Glutamatergic neuron (in vitro differentiated cells): ENCODE measurements around the gene CRYGN. TPM values are rescaled to one million over a fixed set of nuclear protein-coding genes. Genes with fewer than 3 reads are reported as not detected.

Experiments
- DNase-seq: peaks from one replicate; pipeline ENCODE4 v3.0.0; 2022
- H3K27ac Mint-ChIP-seq: one replicate; pipeline ENCODE4 v1.8.0; 2020; ENCODE audit warnings: mild to moderate bottlenecking, mixed read lengths, inconsistent platforms; ENCODE audit not compliant: unreplicated experiment
- H3K27me3 Mint-ChIP-seq: one replicate; pipeline ENCODE4 v1.8.0; 2020; ENCODE audit warnings: mild to moderate bottlenecking, moderate library complexity, mixed read lengths, inconsistent platforms; ENCODE audit not compliant: unreplicated experiment
- H3K36me3 Mint-ChIP-seq: one replicate; pipeline ENCODE4 v1.8.0; 2020; ENCODE audit warnings: mild to moderate bottlenecking, mixed read lengths, inconsistent platforms; ENCODE audit not compliant: unreplicated experiment
- H3K4me1 Mint-ChIP-seq: one replicate; pipeline ENCODE4 v1.8.0; 2020; ENCODE audit warnings: mild to moderate bottlenecking, low read depth, mixed read lengths, inconsistent platforms; ENCODE audit not compliant: unreplicated experiment
- H3K4me3 Mint-ChIP-seq: one replicate; pipeline ENCODE4 v1.8.0; 2020; ENCODE audit warnings: mild to moderate bottlenecking, mixed read lengths, inconsistent platforms; ENCODE audit not compliant: unreplicated experiment
- H3K9me3 Mint-ChIP-seq: one replicate; pipeline ENCODE4 v1.8.0; 2020; ENCODE audit warnings: mild to moderate bottlenecking, moderate library complexity, mixed read lengths, inconsistent platforms; ENCODE audit not compliant: unreplicated experiment
- total RNA-seq: library from RNA; stranded (reverse); fragmentation: NEBNext Ultra II Directional; extraction: Animal tissue kit (Norgen Biotek cat#: 25700); gene quantifications from one replicate; pipeline ENCODE4 v1.2.1, GENCODE V29; 2021; ENCODE audit not compliant: unreplicated experiment
- TF ChIP-seq, protein P1 (sequence below): fragments of 200-600 bp; sonication (generic); IDR thresholded peaks from one replicate; pipeline ENCODE4 v1.5.0; 2021; ENCODE audit not compliant: partially characterized antibody, unreplicated experiment

Gene CRYGN
- total RNA-seq, 1 donor from 2014 or later = not detected

DNA sequence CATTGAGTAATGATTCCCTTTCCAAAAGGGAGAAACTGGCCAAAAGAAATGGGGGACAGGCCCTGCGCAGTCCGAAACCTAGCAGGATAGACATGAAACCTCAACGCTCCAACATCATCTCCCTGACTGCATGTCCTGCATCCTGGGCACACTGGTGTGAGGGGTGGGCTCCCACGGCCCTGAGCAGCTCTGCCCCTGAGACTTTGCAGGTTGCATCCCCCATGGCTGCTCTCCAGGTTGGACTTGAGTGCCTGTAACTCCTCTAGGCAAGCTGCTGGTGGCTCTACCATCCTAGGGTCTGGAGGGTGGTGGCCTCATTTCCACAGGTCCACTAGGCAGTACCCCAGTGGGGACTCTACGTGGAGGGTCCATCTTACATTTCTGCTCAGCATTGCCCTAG is 16.3 kb upstream of the CRYGN start:
- DNase-seq = no peak
- H3K36me3 Mint-ChIP-seq = peaks cover 7% of the 10 kb centered on the region
- no peak overlapping the region for H3K4me3 Mint-ChIP-seq
- TF ChIP-seq, protein P1, sequence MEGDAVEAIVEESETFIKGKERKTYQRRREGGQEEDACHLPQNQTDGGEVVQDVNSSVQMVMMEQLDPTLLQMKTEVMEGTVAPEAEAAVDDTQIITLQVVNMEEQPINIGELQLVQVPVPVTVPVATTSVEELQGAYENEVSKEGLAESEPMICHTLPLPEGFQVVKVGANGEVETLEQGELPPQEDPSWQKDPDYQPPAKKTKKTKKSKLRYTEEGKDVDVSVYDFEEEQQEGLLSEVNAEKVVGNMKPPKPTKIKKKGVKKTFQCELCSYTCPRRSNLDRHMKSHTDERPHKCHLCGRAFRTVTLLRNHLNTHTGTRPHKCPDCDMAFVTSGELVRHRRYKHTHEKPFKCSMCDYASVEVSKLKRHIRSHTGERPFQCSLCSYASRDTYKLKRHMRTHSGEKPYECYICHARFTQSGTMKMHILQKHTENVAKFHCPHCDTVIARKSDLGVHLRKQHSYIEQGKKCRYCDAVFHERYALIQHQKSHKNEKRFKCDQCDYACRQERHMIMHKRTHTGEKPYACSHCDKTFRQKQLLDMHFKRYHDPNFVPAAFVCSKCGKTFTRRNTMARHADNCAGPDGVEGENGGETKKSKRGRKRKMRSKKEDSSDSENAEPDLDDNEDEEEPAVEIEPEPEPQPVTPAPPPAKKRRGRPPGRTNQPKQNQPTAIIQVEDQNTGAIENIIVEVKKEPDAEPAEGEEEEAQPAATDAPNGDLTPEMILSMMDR = no peak
- no peaks in the 10 kb centered on the region for H3K27me3 Mint-ChIP-seq
- peaks cover 24% of the 10 kb centered on the region for H3K4me1 Mint-ChIP-seq
- H3K27ac Mint-ChIP-seq = no peak overlapping the region
- H3K9me3 Mint-ChIP-seq = peaks cover 2% of the 10 kb centered on the region

DNA sequence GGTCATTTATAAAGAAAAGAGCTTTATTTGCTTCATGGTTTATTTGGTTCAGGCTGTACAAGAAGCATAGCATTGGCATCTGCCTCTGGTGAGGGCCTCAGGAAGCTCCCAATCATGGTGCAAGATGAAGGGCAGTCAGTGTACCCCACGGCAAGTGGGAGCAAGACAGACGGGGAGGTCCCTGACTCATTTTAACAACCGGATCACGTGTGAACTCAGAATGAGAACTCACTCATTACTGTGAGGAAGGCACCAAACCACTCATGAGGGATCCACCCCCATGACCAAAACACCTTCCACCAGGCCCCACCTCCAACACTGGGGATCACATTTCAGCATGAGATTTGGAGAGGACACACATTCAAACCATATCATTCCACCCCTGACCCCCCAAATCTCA is 15.7 kb upstream of the CRYGN start:
- Mint-ChIP-seq H3K4me3 (no peak overlapping the region), H3K27ac (no peak overlapping the region), H3K9me3 (peaks cover 2% of the 10 kb centered on the region), H3K27me3 (no peaks in the 10 kb centered on the region), H3K36me3 (peaks cover 7% of the 10 kb centered on the region), H3K4me1 (peaks cover 19% of the 10 kb centered on the region)
- DNase-seq = no peak
- TF ChIP-seq, protein P1 = no peak

DNA sequence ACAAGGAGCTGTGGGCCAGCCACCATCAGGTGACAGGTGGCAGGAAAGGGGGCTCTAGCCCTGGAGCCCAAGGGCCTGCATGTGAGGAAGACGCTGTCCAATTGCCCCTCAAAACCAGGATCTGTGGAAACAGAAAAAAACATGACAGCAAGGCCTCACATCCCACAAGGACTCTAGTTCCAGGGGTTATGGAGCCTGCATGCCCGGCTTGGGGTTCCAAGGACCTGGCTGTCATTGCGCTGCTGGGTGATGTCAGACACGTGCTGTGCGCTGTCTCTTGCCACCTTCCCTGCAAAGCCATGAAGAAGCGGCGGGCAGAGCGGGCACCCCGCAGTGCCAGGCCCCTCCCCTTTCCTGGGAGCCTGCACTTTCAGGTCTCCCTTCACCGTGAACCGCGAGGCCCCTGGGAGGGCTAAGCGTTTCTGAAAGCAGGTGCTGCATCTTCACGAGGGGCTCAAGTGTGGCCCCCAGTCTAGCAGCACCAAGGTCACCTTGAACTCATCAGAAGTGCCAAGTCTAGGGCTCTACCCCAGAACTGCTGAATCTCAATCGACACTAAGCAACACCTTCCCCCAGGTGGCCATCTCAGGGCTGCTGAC is 15.1 kb upstream of the CRYGN start:
- no peak overlapping the region for H3K4me3 Mint-ChIP-seq
- H3K36me3 Mint-ChIP-seq = peaks cover 7% of the 10 kb centered on the region
- no peaks in the 10 kb centered on the region for H3K27me3 Mint-ChIP-seq
- peaks cover 13% of the 10 kb centered on the region for H3K4me1 Mint-ChIP-seq
- TF ChIP-seq, protein P1 = no peak
- peaks cover 2% of the 10 kb centered on the region for H3K9me3 Mint-ChIP-seq
- no peak for DNase-seq
- H3K27ac Mint-ChIP-seq = no peak overlapping the region

DNA sequence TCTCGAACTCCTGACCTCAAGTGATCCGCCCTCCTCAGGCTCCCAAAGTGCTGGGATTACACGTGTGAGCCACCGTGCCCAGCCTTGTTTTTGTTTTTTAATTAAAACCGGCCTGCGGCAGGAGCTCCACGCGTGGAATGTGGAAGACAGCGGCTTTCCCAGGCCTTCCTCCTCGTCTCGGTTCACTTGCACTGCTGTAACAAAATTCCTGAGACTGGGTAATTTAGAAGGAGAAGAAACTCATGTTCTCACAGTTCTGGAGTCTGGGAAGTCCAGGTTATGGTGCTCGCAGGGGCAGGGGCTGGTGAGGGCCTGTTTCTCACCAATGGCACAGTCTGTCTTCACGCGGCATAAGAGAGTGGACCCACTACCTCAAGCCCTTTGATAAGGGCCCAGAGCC is 14.4 kb upstream of the CRYGN start:
- H3K27me3 Mint-ChIP-seq = no peaks in the 10 kb centered on the region
- H3K27ac Mint-ChIP-seq = no peak overlapping the region
- no peak overlapping the region for H3K4me3 Mint-ChIP-seq
- peaks cover 5% of the 10 kb centered on the region for H3K4me1 Mint-ChIP-seq
- DNase-seq = no peak
- H3K9me3 Mint-ChIP-seq = peaks cover 2% of the 10 kb centered on the region
- peaks cover 7% of the 10 kb centered on the region for H3K36me3 Mint-ChIP-seq
- TF ChIP-seq, protein P1 = no peak

DNA sequence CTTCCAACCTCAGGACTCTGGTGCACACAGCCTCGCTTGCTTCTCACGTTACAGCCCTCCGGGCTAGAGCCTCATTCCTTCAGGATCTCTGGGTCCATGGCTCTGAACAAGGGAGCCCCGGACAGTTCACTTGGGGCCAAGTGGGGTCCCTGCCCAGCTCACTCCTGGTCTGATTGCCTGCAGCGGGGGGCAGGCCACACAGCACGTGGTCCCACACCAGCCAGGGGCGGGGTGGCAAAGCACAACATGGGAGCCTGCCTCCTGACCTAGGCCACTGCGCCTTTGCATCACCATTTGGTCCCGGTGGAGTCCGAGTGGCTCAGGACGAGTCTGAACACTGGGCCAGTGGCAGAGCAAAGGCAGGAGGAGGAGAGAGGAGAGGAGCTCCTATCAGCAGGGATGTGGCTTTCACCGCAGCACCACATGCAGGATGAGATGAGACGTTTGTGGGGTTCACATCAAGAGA is 13.4 kb upstream of the CRYGN start:
- Mint-ChIP-seq H3K4me1 (peaks cover 5% of the 10 kb centered on the region), H3K27ac (no peak overlapping the region), H3K4me3 (no peak overlapping the region), H3K36me3 (peaks cover 7% of the 10 kb centered on the region), H3K9me3 (peaks cover 2% of the 10 kb centered on the region), H3K27me3 (no peaks in the 10 kb centered on the region)
- DNase-seq = no peak
- TF ChIP-seq, protein P1 = no peak
